ENCODE measurements around the gene FAM219B. TPM values are rescaled to one million over a fixed set of nuclear protein-coding genes. Genes with fewer than 3 reads are reported as not detected.

Gene FAM219B
- polyA plus RNA-seq, 1 experiment, result 38.2 TPM

DNA sequence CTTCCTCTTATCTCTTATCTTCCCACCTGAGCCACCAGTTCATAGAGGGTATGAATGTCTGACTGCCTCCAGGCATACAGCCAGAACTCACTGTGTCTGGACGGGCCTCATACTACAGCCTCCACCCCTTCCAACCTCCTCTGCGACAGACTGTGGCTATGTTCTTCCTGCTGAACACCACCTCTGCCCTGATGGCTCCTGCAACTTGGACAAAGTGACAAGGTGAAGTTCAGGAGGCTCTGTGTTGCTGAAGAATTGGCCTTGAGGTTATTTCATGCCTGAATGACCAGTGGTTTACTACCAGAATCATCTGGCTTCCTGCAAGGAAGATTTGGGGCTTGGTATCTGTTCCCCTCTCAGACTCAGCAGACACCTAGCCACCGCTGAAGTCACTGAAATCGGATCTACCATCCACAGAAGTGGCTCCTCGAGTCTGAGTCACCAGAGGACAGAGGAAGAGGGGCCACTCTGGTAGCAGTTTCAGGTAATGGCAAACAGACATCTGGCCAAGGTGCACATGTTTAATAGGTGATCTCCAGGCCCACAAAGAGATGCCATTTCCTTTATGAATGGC, 49.5 kb downstream of the FAM219B start:
- TF ChIP-seq, protein P1, sequence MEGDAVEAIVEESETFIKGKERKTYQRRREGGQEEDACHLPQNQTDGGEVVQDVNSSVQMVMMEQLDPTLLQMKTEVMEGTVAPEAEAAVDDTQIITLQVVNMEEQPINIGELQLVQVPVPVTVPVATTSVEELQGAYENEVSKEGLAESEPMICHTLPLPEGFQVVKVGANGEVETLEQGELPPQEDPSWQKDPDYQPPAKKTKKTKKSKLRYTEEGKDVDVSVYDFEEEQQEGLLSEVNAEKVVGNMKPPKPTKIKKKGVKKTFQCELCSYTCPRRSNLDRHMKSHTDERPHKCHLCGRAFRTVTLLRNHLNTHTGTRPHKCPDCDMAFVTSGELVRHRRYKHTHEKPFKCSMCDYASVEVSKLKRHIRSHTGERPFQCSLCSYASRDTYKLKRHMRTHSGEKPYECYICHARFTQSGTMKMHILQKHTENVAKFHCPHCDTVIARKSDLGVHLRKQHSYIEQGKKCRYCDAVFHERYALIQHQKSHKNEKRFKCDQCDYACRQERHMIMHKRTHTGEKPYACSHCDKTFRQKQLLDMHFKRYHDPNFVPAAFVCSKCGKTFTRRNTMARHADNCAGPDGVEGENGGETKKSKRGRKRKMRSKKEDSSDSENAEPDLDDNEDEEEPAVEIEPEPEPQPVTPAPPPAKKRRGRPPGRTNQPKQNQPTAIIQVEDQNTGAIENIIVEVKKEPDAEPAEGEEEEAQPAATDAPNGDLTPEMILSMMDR (IDR thresholded peaks at IDR 0.05; ENCODE audit: low read depth, low read length), result no peak
- no peak overlapping the region for H3K27ac ChIP-seq (ENCODE audit: low read depth, low read length)
- DNase-seq (ENCODE audit: low read depth, low spot score), result no peak
- POLR2A ChIA-PET, result interaction anchor here (0.7 kb wide), 1 partner anchor 13 kb away, joined by 3 read pairs; no protein-coding TSS in a partner anchor
- H3K4me3 ChIP-seq (ENCODE audit: low read depth, low read length), result no peak overlapping the region
- CTCF ChIA-PET, result interaction anchor here (1.7 kb wide), 1 partner anchor 44 kb away, joined by 5 read pairs; no protein-coding TSS in a partner anchor
- H3K27me3 ChIP-seq (ENCODE audit: control insufficient read depth, insufficient read depth, low read length), result no peaks in the 10 kb centered on the region
- H3K9me3 ChIP-seq (ENCODE audit: control insufficient read depth, insufficient read depth, low read length), result no peaks in the 10 kb centered on the region

DNA sequence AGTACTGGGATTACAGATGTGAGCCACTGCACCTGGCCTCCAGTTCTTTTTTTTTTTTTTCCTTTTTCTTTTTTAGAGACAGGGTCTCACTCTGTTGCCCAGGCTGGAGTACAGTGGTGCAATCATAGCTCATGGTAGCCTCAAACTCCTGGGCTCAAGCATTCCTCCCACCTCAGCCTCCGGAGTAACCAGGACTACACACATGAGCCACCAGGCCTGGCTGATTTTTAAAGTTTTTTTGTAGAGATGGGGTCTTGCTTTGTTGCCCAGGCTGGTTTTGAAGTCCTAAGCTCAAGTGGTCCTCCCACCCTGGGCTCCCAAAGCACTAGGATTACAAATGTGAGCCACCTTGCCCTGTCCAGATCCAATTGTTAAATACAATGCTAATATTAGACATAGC, 50.1 kb downstream of the FAM219B start:
- ChIA-PET CTCF (interaction anchor here (1.7 kb wide), 1 partner anchor 45 kb away, joined by 5 read pairs; no protein-coding TSS in a partner anchor), POLR2A (interaction anchor here (0.7 kb wide), 2 partner anchors 12 to 13 kb away, joined by 3 to 8 read pairs; no protein-coding TSS in a partner anchor)
- H3K27me3 ChIP-seq (ENCODE audit: control insufficient read depth, insufficient read depth, low read length), result no peaks in the 10 kb centered on the region

DNA sequence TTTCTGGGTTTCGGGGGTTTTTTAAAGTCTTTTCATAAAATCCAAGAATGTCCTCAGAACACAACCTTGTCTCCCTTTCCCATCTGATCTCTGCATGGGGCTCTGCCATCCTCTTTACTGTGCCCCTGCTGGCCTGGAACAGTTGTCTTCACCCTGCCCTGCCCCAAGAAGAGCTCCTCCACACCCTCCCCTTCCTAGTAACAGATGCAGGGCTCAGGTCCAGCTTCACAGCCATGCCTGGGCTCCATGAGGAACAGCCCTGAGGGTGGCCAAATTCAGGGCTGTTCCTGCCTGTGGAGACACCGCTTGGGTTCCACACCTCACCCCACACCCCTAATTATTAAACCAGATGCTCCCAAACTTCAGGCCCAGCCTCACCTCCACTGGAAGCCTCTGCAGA, 50.8 kb downstream of the FAM219B start:
- ChIA-PET CTCF (interaction anchor here (0.7 to 1.7 kb wide), 4 partner anchors 17 to 95 kb away, joined by 3 to 6 read pairs (median 4); partner anchors contain the start of gene SCAMP2), POLR2A (interaction anchor here (0.7 kb wide), 1 partner anchor 12 kb away, joined by 8 read pairs; no protein-coding TSS in a partner anchor)
- Histone ChIP-seq H3K9me3 (ENCODE audit: control insufficient read depth, insufficient read depth, low read length) (no peaks in the 10 kb centered on the region), H3K27ac (ENCODE audit: low read depth, low read length) (no peak overlapping the region), H3K4me3 (ENCODE audit: low read depth, low read length) (no peak overlapping the region), H3K27me3 (ENCODE audit: control insufficient read depth, insufficient read depth, low read length) (no peaks in the 10 kb centered on the region)
- TF ChIP-seq, protein P1 (IDR thresholded peaks at IDR 0.05; ENCODE audit: low read depth, low read length), result no peak
- no peak for DNase-seq (ENCODE audit: low read depth, low spot score)

More for the DNA sequence above, 50.1 kb downstream of the FAM219B start:
- Histone ChIP-seq H3K4me3 (ENCODE audit: low read depth, low read length) (no peak overlapping the region), H3K27ac (ENCODE audit: low read depth, low read length) (no peak overlapping the region), H3K9me3 (ENCODE audit: control insufficient read depth, insufficient read depth, low read length) (no peaks in the 10 kb centered on the region)
- no peak for DNase-seq (ENCODE audit: low read depth, low spot score)
- TF ChIP-seq, protein P1 (IDR thresholded peaks at IDR 0.05; ENCODE audit: low read depth, low read length), result no peak

DNA sequence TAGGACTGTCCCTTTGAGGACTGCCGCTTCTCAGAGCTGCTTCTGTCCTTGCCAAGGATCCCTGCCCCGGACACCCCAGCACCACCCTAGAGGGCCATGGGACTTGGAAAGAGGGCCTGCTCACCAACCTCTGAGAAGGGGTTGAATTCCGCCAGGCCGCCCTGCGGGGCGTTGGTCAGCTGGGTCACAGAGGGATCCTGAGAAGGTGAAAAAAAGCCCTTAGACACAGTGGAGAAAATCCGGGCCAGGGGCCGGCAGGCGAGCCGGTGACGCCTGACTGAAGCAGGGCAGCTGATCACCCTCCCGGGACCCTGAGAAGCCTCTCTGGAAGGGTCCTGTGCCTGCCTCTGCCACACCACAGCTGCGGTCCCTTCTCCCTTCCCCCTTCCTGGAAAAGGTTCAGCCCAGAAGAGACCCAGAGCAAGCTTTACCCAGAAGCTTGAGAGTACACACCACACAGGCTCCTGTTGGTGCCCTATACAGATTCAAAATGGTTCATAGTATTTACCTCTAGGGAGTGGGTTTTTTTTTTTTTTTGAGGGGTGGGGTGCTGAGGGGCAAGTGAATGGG, 52.1 kb downstream of the FAM219B start:
- Histone ChIP-seq H3K4me3 (ENCODE audit: low read depth, low read length) (no peak overlapping the region), H3K9me3 (ENCODE audit: control insufficient read depth, insufficient read depth, low read length) (no peaks in the 10 kb centered on the region), H3K27me3 (ENCODE audit: control insufficient read depth, insufficient read depth, low read length) (no peaks in the 10 kb centered on the region), H3K27ac (ENCODE audit: low read depth, low read length) (no peak overlapping the region)
- DNase-seq (ENCODE audit: low read depth, low spot score), result no peak
- TF ChIP-seq, protein P1 (IDR thresholded peaks at IDR 0.05; ENCODE audit: low read depth, low read length), result no peak
- POLR2A ChIA-PET, result no interaction called here
- CTCF ChIA-PET, result no interaction called here

DNA sequence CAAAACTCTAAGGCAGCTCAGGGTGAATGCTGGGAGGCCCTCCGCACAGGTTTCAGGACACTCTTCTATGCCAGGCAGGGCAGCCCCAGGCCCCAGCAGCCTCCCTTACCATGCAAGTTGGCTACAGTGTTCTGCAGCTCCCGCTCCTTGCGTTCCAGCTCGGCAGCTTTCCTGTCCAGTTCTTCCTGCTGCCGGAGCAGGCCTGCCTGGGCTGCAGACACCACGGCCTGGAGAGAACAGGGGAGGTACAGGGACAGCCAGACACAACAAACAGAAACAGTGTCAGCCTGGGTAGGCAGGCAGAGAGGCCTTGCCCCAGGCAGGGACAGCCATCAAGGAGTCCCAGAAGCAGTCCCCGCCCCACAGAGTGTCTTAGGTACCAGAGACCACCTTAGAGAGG, 54.7 kb downstream of the FAM219B start:
- H3K9me3 ChIP-seq (ENCODE audit: control insufficient read depth, insufficient read depth, low read length), result no peaks in the 10 kb centered on the region
- ChIA-PET POLR2A (no interaction called here), CTCF (no interaction called here)
- H3K4me3 ChIP-seq (ENCODE audit: low read depth, low read length), result no peak overlapping the region
- TF ChIP-seq, protein P1 (IDR thresholded peaks at IDR 0.05; ENCODE audit: low read depth, low read length), result no peak
- H3K27me3 ChIP-seq (ENCODE audit: control insufficient read depth, insufficient read depth, low read length), result no peaks in the 10 kb centered on the region
- H3K27ac ChIP-seq (ENCODE audit: low read depth, low read length), result no peak overlapping the region
- DNase-seq (ENCODE audit: low read depth, low spot score), result no peak

Measured in AG04450 (cell line).